IMR-90 (cell line): Measurements from ENCODE around the gene SELENOM. TPM values are rescaled to one million over a fixed set of nuclear protein-coding genes. Genes with fewer than 3 reads are reported as not detected.

Experiments used
- ATAC-seq: fragments of 200-7000 bp; cut with Tn5 transposase; 2 replicates; pipeline ENCODE4 v1.9.1; 2020; ENCODE audit warnings: low read depth, mild to moderate bottlenecking, moderate library complexity
- BruUV-seq: library from RNA; stranded (reverse); fragments of 400-500 nt; replicated peaks from 2 replicates; lab custom pipeline; 2021; lab: Mats Ljungman, UMichigan
- CTCF ChIA-PET: fragments of 300-600 bp; formaldehyde crosslinking; extraction: SDS; loops from one replicate; lab custom pipeline; 2021; ENCODE audit warnings: antibody characterized with exemption; lab: Yijun Ruan, JAX
- POLR2A ChIA-PET: fragments of 300-600 bp; sonication (Branson Sonifier 250); formaldehyde crosslinking; loops from one replicate; lab custom pipeline; 2022; ENCODE audit warnings: antibody characterized with exemption; ENCODE audit not compliant: unreplicated experiment; lab: Charles Lee
- DNase-seq: peaks from one replicate; pipeline ENCODE4 v3.0.0; 2013
- H2AFZ ChIP-seq: replicated peaks from 2 replicates; pipeline ENCODE3; 2013; ENCODE audit warnings: low read length, mild to moderate bottlenecking; ENCODE audit not compliant: poor library complexity
- H2AK5ac ChIP-seq: 2 replicates; pipeline ENCODE4 v1.6.1; 2013; ENCODE audit warnings: low read depth, low read length, inconsistent platforms
- H2AK9ac ChIP-seq: replicated peaks from 2 replicates; pipeline ENCODE3; 2013; ENCODE audit warnings: mild to moderate bottlenecking, low read depth, low read length, moderate library complexity; ENCODE audit not compliant: poor library complexity
- H2BK120ac ChIP-seq: 2 replicates; pipeline ENCODE4 v1.6.1; 2013; ENCODE audit warnings: low read depth, low read length, inconsistent platforms
- H2BK15ac ChIP-seq: 3 replicates; pipeline ENCODE4 v1.6.1; 2013; ENCODE audit warnings: low read depth, low read length, inconsistent platforms
- H2BK20ac ChIP-seq: 2 replicates; pipeline ENCODE4 v1.6.1; 2013; ENCODE audit warnings: low read depth, mild to moderate bottlenecking, inconsistent platforms, low read length, moderate library complexity
- H2BK5ac ChIP-seq: 2 replicates; pipeline ENCODE4 v1.6.1; 2013; ENCODE audit warnings: mild to moderate bottlenecking, low read depth, low read length, inconsistent platforms; ENCODE audit not compliant: poor library complexity, severe bottlenecking
- H3K14ac ChIP-seq: replicated peaks from 2 replicates; pipeline ENCODE4 v1.6.1; 2013; ENCODE audit warnings: low read depth, low read length, inconsistent platforms
- H3K18ac ChIP-seq: 2 replicates; pipeline ENCODE4 v1.6.1; 2013; ENCODE audit warnings: low read depth, low read length, control low read depth
- H3K23ac ChIP-seq: 2 replicates; pipeline ENCODE4 v1.6.1; 2013; ENCODE audit warnings: low read depth, low read length, inconsistent platforms
- H3K27ac ChIP-seq: 2 replicates; pipeline ENCODE4 v1.5.1; 2013; ENCODE audit warnings: mild to moderate bottlenecking, control low read depth, low read length; ENCODE audit not compliant: insufficient read depth
- H3K27me3 ChIP-seq: 2 replicates; pipeline ENCODE4 v1.6.1; 2013; ENCODE audit warnings: low read length; ENCODE audit not compliant: control insufficient read depth, insufficient read depth
- H3K36me3 ChIP-seq: 2 replicates; pipeline ENCODE4 v1.6.1; 2013; ENCODE audit warnings: low read length, mixed read lengths; ENCODE audit not compliant: control insufficient read depth, insufficient read depth
- H3K4ac ChIP-seq: 2 replicates; pipeline ENCODE4 v1.6.1; 2013; ENCODE audit warnings: low read depth, low read length, inconsistent platforms
- H3K4me1 ChIP-seq: 2 replicates; pipeline ENCODE4 v1.6.1; 2013; ENCODE audit warnings: low read length, mixed read lengths; ENCODE audit not compliant: control insufficient read depth, insufficient read depth
- H3K4me2 ChIP-seq: 2 replicates; pipeline ENCODE4 v1.6.1; 2013; ENCODE audit warnings: low read depth, mild to moderate bottlenecking, control low read depth, low read length, moderate library complexity
- H3K4me3 ChIP-seq: 2 replicates; pipeline ENCODE4 v1.5.1; 2013; ENCODE audit warnings: low read depth, mild to moderate bottlenecking, control low read depth, low read length, moderate library complexity; ENCODE audit not compliant: insufficient read depth
- H3K56ac ChIP-seq: 2 replicates; pipeline ENCODE4 v1.6.1; 2013; ENCODE audit warnings: low read length, inconsistent platforms; ENCODE audit not compliant: insufficient read depth; ENCODE audit errors: extremely low read depth
- H3K79me1 ChIP-seq, 2 experiments: 2 replicates each; pipeline ENCODE4 v1.6.1; 2013; ENCODE audit warnings: low read length in 2 of 2, inconsistent platforms in 1 of 2, low read depth in 1 of 2
- H3K9ac ChIP-seq: 2 replicates; pipeline ENCODE4 v1.6.1; 2013; ENCODE audit warnings: low read depth, low read length, control low read depth
- H3K9me1 ChIP-seq: 2 replicates; pipeline ENCODE4 v1.6.1; 2013; ENCODE audit warnings: low read length, inconsistent platforms; ENCODE audit not compliant: insufficient read depth
- H3K9me3 ChIP-seq: 2 replicates; pipeline ENCODE4 v1.6.1; 2013; ENCODE audit warnings: low read length; ENCODE audit not compliant: control insufficient read depth, insufficient read depth
- H4K20me1 ChIP-seq: 2 replicates; pipeline ENCODE4 v1.6.1; 2013; ENCODE audit warnings: low read length, inconsistent platforms; ENCODE audit not compliant: insufficient read depth
- H4K5ac ChIP-seq: 2 replicates; pipeline ENCODE4 v1.6.1; 2013; ENCODE audit warnings: mild to moderate bottlenecking, low read depth, low read length, control low read depth
- H4K8ac ChIP-seq, 2 experiments: 2 replicates each; pipeline ENCODE4 v1.6.1; 2013; ENCODE audit warnings: low read depth in 2 of 2, low read length in 2 of 2, control low read depth in 1 of 2, inconsistent platforms in 1 of 2
- H4K91ac ChIP-seq: 2 replicates; pipeline ENCODE4 v1.6.1; 2013; ENCODE audit warnings: low read depth, low read length, inconsistent platforms; ENCODE audit not compliant: insufficient read depth
- FOS ChIP-seq: fragments of 150-350 bp; IDR thresholded peaks from 2 replicates; pipeline ENCODE4 v1.6.1; 2016; ENCODE audit warnings: low read depth, low read length
- MAZ ChIP-seq: IDR thresholded peaks from 2 replicates; pipeline ENCODE4 v1.6.1; 2012; ENCODE audit warnings: low read depth, mild to moderate bottlenecking, low read length, improper control_type of control experiment, moderate library complexity, borderline replicate concordance
- RAD21 ChIP-seq: IDR thresholded peaks from 2 replicates; pipeline ENCODE4 v1.6.1; 2012; ENCODE audit warnings: low read length, improper control_type of control experiment
- WGBS, 2 experiments: methylation state at CpG; one replicate each; pipeline versions ENCODE4 v1.1.5 to v1.1.7; 2013; ENCODE audit warnings: missing lambda C conversion rate in 2 of 2; ENCODE audit not compliant: insufficient read length in 1 of 2; ENCODE audit errors: extremely low coverage in 2 of 2; 5-methylcytosine and 5-hydroxymethylcytosine counted together
- dilution Hi-C: fragments of 300-500 bp; cut with HindIII; formaldehyde crosslinking; loops from one replicate; pipeline ENCODE4 v1.14.3; 2018; ENCODE audit warnings: low sequenced_read_pairs; ENCODE audit not compliant: unreplicated experiment
- in situ Hi-C: fragments of 300-500 bp; cut with MboI; formaldehyde crosslinking; loops from 3 replicates; pipeline ENCODE4 v1.14.3; 2019; ENCODE audit warnings: low sequenced_read_pairs, inconsistent platforms, mixed read lengths
- intact Hi-C: fragments of 100-400 bp; cut with micrococcal nuclease; formaldehyde crosslinking; loops from 2 replicates; pipeline ENCODE4 v1.10.0; 2022
- polyA plus RNA-seq, 3 experiments: library from polyadenylated mRNA; depleted of rRNA; stranded (reverse); fragments of >200 nt; gene quantifications; 2 replicates each; pipeline ENCODE4 v1.2.3, GENCODE V29; 2012; ENCODE audit warnings: low replicate concordance in 1 of 3
- total RNA-seq: library from RNA; depleted of rRNA; stranded (reverse); fragments of >200 nt; gene quantifications from 2 replicates; pipeline ENCODE4 v1.2.3, GENCODE V29; 2012

The SELENOM gene
- total and polyA plus RNA-seq, 2 of the 4 experiments (the other 2 are of a cell fraction) = 46.2 to 270 TPM

GRCh38 chr22:31081963-31082605 lies 25.3 kb downstream of the SELENOM start:
- Histone ChIP-seq H3K27ac (peak overlapping the region; percentile 80), H4K8ac (peak overlapping the region; percentile 7 to 79; a peak in 3 of 4 replicates), H3K23ac (peak overlapping the region; percentile 96), H3K9me3 (no peaks in the 10 kb centered on the region), H3K27me3 (no peaks in the 10 kb centered on the region), H3K9me1 (peaks cover 18% of the 10 kb centered on the region), H3K4me2 (peak overlapping the region; percentile 85), H4K91ac (peak overlapping the region; percentile 77), H3K79me1 (peaks cover 27 to 65% of the 10 kb centered on the region in 2 experiments), H4K5ac (peak overlapping the region; percentile 41), H3K18ac (peak overlapping the region; percentile 11), H2AK5ac (peak overlapping the region; percentile 97), H2BK20ac (peak overlapping the region; percentile 4; the same call in 1 of the 2 replicates), H3K56ac (peak overlapping the region; percentile 89), H3K4me3 (peak overlapping the region; percentile 71), H4K20me1 (peaks cover 8% of the 10 kb centered on the region), H2BK120ac (peak overlapping the region; percentile 68), H2AK9ac (peak overlapping the region; percentile 99), H3K9ac (peak overlapping the region; percentile 95), H3K36me3 (peaks cover 11% of the 10 kb centered on the region), H3K4ac (peak overlapping the region; percentile 94), H2BK15ac (peak overlapping the region; percentile 70), H3K4me1 (peaks cover 26% of the 10 kb centered on the region), H3K14ac (peak overlapping the region; percentile 93), H2BK5ac (peak overlapping the region; percentile 89), H2AFZ (peak overlapping the region; percentile 91)
- WGBS, 2 experiments = no CpG with 5 or more reads among the region's 6 CpGs
- ATAC-seq (no peak), DNase-seq (peak; percentile 62)
- dilution Hi-C loops (no loop called here), intact Hi-C loops (loop anchor here (1.0 to 2.0 kb wide), 4 partner anchors 17 to 134 kb away; partner anchors contain the start of gene TUG1), in situ Hi-C loops (no loop called here)
- POLR2A ChIA-PET = interaction anchor here (0.5 to 0.9 kb wide), 3 partner anchors 30 to 202 kb away, joined by 3 to 4 read pairs (median 3); partner anchors contain the start of gene TUG1
- CTCF ChIA-PET = interaction anchor here (0.5 to 4.0 kb wide), 8 partner anchors 18 to 129 kb away, joined by 3 to 10 read pairs (median 3); partner anchors contain the start of gene MORC2
- BruUV-seq = no TSS peak
- TF ChIP-seq FOS = peak; percentile 22; the same call in 1 of the 2 replicates
- TF ChIP-seq MAZ = peak; percentile 34; the same call in 1 of the 2 replicates
- no peak for TF ChIP-seq RAD21
